NT2/D1 (cell line): ENCODE data around the gene C3orf62.

ENCODE experiments used
- SUZ12 ChIP-seq: IDR thresholded peaks from 2 replicates; pipeline ENCODE4 v1.6.1; 2011; ENCODE audit not compliant: insufficient read length, insufficient read depth; ENCODE audit errors: extremely low read depth
- YY1 ChIP-seq: IDR thresholded peaks from 2 replicates; pipeline ENCODE4 v1.6.1; 2011; ENCODE audit not compliant: insufficient read length, insufficient read depth
- ZNF274 ChIP-seq: IDR thresholded peaks from 2 replicates; pipeline ENCODE4 v1.6.1; 2011; ENCODE audit warnings: mild to moderate bottlenecking, low read depth, low read length

GRCh38 chr3:49316696-49317457 is 39.8 kb upstream of the C3orf62 start:
- TF ChIP-seq SUZ12 (no peak), YY1 (no peak), ZNF274 (no peak)
